ENCODE results near the gene KIFC3.

The KIFC3 gene

GRCh38 chr16:57741660-57742191 lies 60.6 kb downstream of the KIFC3 start:
- no peak for DNase-seq (ENCODE audit: low read depth)
- no peak for TF ChIP-seq CTCF (conservative IDR thresholded peaks at IDR 0.05; ENCODE audit: control insufficient read depth, insufficient read depth, low read depth, low read length)
- no peak overlapping the region for H3K4me3 ChIP-seq (ENCODE audit: control insufficient read depth, low read depth, low read length)

- H3K4me3 ChIP-seq (ENCODE audit: control insufficient read depth, low read depth, low read length): no peak overlapping the region
- DNase-seq (ENCODE audit: low read depth): no peak
Observed at GRCh38 chr16:57740423-57741071, 61.7 kb downstream of the KIFC3 start.

GRCh38 chr16:57739756-57740422 lies 62.4 kb downstream of the KIFC3 start:
- DNase-seq (ENCODE audit: low read depth): no peak
- no peak overlapping the region for H3K4me3 ChIP-seq (ENCODE audit: control insufficient read depth, low read depth, low read length)
- no peak for TF ChIP-seq CTCF (conservative IDR thresholded peaks at IDR 0.05; ENCODE audit: control insufficient read depth, insufficient read depth, low read depth, low read length)

More at GRCh38 chr16:57740423-57741071, 61.7 kb downstream of the KIFC3 start:
- no peak for TF ChIP-seq CTCF (conservative IDR thresholded peaks at IDR 0.05; ENCODE audit: control insufficient read depth, insufficient read depth, low read depth, low read length)

- no peak for TF ChIP-seq CTCF (conservative IDR thresholded peaks at IDR 0.05; ENCODE audit: control insufficient read depth, insufficient read depth, low read depth, low read length)
- no peak for DNase-seq (ENCODE audit: low read depth)
Observed at GRCh38 chr16:57738844-57739243, 63.4 kb downstream of the KIFC3 start.

GRCh38 chr16:57736419-57737351 lies 65.6 kb downstream of the KIFC3 start:
- H3K4me3 ChIP-seq (ENCODE audit: control insufficient read depth, low read depth, low read length): peak overlapping the region; percentile 72
- peak; percentile 75 for DNase-seq (ENCODE audit: low read depth)
- TF ChIP-seq CTCF (conservative IDR thresholded peaks at IDR 0.05; ENCODE audit: control insufficient read depth, insufficient read depth, low read depth, low read length): peak; percentile 9

More at GRCh38 chr16:57738844-57739243, 63.4 kb downstream of the KIFC3 start:
- H3K4me3 ChIP-seq (ENCODE audit: control insufficient read depth, low read depth, low read length): no peak overlapping the region

- peak within 1 kb of the TSS; percentile 72 for H3K4me3 ChIP-seq (ENCODE audit: control insufficient read depth, low read depth, low read length)
- no peak for TF ChIP-seq CTCF (conservative IDR thresholded peaks at IDR 0.05; ENCODE audit: control insufficient read depth, insufficient read depth, low read depth, low read length)
Observed at GRCh38 chr16:57735755-57736418, 66.4 kb downstream of the KIFC3 start, which contains the start of gene KATNB1. KATNB1 (plus strand) TSS chr16:57735770; CDS start chr16:57737244, 1,474 bp downstream.

More at GRCh38 chr16:57735755-57736418, 66.4 kb downstream of the KIFC3 start, which contains the start of gene KATNB1:
- DNase-seq (ENCODE audit: low read depth): peak; percentile 7

Measured in fibroblast of mammary gland (primary cell).